LHCN-M2 (cell line): ENCODE results near the gene ODC1. TPM values are rescaled to one million over a fixed set of nuclear protein-coding genes. Genes with fewer than 3 reads are reported as not detected.
"Not testable (repeated sequence)": the region's sequence is repeated elsewhere in the genome, so short reads cannot be mapped to it uniquely, and the experiment has no call there.

Experiments used
- DNase-seq: peaks from one replicate; pipeline ENCODE4 v3.0.0-alpha.2; 2012; ENCODE audit warnings: low read depth
- total RNA-seq: library from RNA; depleted of rRNA; stranded (reverse); fragments of >200 nt; gene quantifications from 2 replicates; pipeline ENCODE4 v1.2.3, GENCODE V29; 2014

The ODC1 gene
- total RNA-seq, 1 experiment from 2014 or later, result 213 TPM

DNA sequence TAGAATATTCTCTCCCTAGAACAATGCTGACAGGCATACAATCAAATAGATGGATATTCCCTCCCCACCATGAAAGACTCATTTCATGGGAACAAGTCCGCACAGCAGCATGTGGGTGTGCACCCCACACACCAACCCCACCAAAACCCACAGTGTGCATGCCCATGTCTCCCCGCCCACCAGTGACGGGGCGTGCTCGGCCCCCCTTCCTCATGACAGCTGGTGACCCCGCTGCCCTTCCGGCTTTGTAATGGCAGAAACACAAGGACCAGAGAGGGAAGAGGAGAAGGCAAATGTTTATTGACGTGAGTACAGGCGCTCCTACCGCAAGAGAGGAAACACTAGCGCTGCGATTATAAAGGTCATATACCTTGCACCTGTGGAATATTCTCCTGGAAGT, 30.8 kb upstream of the ODC1 start:
- DNase-seq, result no peak

DNA sequence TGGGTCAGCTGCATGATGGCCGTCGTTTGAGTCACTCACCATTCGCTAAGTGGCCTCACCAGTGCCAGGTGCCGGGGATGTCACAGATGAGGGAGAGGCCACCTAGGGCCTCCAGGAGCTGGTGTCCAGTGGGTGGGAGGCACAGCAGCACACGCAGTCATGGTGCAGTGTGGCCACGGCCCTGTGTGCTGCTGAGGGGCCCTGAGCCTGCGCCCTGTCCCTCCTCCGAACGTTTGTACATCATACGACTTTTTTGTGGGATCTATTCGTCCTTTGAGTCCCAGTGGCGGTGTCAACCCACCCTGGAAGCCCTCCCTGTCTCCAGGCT, 30.1 kb upstream of the ODC1 start:
- no peak for DNase-seq

DNA sequence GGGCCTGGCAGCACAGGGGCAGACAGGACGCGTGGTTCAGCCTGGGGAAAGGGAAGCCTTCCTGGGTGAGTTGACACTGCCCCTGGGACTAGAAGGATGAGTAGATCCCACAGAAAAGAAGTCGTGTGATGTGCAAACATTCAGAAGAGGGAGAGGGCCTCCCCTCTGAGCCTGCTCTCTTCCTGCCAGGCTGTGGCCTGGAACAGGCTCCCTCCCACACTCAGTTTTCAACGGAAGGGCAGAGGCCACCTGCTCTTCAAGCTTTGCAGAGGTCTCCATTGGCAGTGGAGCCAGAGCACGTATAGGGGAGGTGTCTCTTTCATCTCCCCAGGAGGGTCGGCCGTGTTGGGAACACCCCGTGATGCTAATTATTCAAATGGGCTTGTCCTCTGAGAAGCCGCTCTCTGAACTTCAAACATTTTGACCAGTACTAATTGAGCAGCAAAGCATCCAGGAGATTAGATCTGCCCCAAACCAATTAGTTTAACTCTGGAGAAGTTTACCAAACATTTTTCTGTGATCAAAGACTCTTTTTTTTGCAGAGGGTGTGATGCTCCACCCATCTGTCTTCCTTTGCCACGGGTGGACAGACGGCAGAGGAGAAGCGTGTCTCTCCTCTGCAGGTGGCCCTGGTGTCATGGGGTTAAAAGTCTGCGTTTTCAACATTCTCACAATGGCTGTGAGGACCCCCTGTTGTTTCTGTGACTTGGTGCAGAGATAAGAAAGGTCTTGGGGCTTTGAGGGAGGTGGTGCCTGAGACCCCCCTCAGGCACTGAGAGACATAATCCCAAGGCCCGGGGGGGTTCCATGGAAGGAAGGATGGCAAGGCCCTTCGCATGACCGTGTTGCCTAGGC, 29.5 kb upstream of the ODC1 start:
- DNase-seq, result no peak

DNA sequence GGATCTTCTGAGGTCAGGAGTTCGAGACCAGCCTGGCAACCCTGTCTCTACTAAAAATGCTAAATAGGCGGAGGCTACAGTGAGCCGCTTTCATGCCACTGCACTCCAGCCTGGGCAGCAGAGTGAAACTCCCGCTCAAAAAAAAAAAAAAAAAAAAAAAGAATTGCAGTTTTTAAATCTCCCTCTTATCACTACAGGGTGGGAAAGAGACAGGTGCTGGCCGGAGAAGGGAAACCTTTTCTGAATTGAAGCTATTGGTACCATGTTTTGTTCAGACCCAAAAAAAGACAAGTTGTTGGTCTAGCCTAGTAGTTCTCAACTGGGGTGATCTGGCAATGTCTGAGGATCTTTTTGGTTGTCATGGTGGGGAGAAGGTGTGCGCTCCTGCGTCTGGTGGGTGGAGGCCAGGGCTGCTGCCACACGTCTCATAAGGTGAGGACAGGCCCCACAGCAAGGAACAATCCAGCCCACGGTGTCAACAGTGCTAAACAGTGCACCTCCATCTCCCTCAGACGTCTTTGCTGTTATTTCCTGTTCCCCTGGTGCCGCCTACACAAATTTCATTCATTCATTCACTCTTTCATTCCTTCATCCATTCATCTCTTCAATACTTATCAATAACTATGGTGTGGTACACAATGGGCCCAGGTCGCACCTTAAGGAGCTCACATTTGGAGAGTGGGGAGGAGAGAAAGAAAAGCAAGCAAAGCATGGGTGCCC, 28.8 kb upstream of the ODC1 start:
- no peak for DNase-seq

DNA sequence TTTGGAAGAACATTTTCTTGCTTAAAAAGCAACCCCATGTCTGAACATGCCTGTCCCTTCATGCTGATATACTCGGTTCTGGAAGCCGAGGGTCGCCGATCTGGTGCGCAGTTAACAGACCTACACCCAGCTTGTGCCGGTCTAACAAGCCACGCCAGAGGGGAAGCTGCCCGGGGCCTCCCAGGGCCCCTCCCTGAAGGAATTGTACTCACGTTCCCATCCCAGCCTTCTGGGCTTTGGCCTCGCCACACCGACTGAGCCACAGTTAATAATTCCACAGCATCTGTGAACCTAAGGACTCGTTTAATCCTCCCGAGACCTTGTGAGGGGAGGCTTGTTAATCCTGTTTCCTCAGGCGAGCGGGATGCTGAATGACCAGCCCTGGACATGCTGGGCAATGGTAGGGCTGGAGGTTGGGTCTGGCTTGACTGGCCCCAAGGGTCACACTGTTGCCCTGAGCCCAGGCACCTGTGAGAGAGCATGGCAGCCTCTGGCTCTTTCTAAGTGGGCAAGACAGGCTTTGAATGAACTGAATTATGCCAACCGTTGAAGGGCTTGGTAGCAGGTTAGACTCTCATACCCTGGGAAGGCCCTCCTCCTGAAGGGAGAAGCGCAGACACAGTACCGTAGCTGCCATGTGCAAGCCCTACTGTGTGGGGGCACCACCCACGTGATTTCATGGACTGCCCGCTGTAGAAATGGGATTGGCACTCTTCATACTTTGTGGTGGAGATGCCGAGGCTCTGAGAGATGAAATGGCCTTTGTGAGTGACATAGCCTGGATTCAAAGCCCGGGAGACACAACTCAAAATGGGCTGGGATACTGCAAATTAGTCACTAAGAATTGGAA, 27.9 kb upstream of the ODC1 start:
- DNase-seq, result no peak

DNA sequence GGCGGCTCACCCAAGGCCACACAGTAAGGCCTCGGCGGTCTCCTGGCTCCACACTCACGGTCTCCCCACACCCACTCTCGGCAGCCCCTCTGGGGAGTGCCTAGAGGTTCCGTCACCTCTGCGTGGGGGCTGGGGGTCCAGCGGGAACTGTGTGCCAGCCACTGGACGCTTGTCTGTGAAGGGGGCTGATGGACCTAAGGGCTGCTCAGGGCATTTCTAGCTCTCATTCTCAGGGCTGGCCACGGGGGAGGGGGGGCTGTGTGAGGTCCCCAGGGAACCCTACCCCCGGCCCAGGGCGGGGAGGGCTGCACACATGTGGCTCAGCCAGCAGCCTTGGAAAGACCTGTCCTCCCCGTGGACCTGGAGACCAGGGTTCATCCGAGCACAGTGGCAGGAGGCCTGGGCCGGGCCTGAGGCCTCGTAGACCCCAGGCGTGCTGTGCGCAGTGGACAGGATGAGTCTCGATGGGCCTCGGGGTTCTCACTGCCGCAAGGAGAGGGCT, 27.1 kb upstream of the ODC1 start:
- DNase-seq, result no peak

DNA sequence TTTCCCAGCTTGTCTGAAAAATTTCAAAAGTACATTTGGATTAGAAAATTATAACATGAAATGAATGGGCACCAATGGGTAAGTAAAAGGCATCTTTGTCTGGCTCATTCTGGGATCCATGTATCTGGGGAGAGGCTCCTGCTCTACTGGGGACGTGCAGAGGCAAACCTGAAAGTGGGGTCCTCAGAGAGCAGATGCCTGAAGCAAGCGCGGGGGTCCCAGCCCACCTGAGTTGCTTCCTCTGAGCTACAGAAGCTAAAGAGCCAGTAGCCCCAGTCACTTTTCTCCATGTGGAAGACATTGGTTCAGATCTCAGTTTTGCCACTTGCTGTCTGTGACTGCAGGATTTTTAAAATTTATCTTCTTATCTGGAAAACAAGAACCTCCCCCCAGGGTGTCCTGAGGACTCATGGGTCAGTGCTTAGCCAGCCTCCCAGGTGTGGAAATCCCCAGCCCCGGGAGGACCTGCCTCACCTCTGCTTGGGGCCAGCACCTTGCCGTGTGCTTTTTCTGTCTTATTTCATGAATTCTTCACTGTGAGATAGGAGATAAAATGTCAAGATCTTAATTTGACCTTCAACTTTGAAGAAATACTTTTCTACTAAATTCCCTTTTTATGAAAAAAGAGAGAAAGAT, 25.1 kb upstream of the ODC1 start:
- DNase-seq, result no peak

DNA sequence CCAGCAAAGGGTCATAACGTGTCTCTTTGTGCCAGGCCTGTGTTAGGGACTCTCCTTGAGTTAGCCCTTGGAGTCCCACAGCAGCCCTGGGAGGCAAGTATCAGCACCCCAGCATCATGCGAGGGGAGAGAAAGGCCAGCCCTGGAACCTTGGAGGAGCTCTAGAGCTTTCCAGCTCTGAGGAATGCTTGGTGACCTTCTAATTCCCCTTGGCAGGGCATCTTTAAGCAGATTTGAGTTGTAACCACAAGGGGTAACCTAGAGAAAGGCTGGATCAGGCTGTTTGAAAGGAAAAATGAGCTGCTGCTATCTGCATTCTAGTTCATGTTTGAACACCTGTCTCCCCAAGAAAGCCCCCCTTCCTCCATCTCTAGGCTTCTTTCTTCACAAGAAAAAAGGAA, 23.8 kb upstream of the ODC1 start:
- no peak for DNase-seq

DNA sequence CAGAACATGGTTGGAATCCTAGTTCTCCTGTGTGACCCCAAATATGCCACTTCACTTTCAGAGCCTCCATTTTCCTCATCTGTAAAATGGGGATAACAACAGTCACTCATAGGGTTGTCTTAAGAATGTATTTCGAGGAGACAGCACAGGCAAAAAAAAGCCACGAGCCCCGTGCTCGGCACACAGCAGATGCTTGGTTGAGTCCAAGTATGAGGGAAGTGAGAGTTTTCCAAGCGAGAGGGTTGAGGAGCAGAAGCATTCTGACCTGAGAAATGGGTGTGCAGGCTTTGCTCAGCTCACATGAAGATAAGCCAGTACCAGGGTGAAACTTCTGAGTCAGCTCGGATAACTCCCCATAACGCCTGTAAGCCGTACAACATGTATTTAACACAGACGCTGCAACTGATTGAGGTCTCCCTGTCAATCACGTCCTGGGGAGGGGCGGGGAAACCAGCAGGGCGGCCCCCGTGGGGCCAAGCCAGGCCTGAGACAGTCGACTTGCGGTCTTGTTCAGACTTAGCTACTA, 23.0 kb upstream of the ODC1 start:
- DNase-seq, result no peak

DNA sequence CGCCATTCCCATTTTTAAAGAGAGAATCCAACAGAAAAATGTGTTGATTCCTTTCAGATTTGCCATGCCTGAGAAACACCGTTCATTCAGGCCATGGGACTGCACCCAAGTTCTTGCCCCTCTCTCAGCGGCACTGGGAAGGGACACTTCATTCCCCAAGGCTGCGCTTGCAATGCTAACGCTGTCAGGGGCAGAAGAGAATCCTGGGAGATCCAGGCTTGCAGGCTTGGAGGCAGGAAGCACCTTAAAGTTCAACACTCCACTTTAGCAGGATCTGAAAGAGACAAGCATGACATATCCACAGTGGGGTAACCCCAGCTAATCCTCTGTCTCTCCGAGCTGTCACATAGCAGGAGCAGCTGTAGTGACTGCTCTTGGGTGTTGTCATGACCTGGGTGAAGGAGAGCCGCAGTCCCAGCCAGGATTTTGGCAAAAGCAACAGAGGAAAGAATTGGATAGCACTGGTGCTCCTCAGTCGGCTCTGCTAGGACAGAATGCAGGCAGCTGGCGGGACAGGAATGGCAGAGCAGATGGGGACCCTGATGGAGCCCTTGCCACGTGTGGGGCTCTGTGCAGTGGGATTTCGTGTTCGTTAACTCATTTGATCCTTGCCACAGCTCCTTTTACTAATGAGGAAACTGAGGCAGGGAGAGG, 22.0 kb upstream of the ODC1 start:
- no peak for DNase-seq

DNA sequence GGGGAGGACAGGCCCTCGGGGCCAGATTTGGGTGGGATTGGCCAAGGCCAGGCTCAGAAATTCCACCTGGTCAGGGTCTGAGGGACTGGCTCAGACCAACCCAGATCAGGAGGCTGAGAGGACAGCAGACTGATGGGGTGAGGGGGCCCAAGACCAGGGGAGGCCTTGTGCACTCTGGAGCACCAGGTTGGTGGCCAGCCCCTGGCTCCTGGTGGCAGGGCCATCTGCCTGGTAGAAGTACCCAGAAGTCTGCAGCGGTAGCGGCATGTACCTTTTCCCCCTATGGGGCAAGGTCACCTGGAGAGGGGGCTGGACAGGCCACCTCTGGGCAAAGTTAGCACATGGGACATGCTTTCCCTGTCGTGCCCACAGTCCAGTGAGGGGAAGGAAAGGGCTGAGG, 21.2 kb upstream of the ODC1 start:
- no peak for DNase-seq

DNA sequence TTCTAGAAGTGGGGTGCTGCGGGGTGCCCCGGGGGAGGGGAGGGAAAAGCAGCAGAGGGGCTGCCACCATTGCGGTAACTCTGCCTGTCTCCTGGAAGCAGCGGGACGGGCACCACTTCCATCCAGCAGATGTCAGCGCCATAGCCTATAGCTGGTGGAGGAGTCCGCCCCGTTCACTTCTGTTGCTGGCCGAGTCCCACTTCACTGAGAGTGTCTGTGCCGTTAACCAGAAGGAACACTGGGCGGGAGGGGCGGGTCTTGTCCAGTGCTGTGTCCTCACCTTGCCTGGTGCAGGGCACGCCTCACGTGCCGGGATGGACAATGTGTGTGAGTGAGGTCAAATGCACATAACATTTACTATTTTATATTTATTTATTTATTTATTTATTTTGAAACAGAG, 19.3 kb upstream of the ODC1 start:
- DNase-seq, result no peak

DNA sequence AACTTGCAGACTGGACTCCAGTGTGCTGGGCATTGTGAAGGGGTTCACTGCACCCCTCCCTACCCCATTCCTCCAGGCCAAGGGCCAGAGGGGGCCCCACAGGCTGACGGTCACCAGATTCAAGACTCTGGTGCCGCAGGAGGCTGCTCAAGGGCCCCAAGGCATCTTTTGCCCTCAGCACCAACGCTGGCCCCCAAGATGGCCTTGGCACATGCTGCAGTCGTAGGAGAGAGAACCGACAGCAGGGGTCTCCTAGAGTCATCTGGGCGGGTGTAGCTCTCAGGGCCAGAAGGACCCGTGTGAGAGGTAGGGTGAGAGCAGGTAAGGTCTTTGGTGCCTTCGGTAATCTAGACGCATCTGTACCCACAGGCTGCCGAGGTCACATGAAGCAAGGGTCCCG, 18.7 kb upstream of the ODC1 start:
- no peak for DNase-seq

DNA sequence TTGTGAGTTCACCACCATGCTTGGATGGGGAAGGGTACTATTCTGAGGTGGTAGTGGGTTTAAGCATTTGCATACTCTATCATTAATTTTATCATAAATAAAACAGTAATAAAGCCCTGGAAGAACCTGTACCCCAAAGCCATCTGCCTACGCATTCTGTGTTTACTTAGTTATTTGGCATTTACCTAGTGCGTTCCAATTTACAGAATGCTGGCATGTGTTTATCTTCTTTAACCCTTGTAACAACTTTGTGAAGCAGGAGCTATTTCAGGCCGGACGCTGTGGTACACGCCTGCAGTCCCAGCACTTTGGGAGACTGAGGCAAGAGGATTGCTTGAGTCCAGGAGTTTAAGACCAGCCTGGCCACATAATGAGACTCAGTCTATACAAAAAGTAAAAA, 17.8 kb upstream of the ODC1 start:
- no peak for DNase-seq

DNA sequence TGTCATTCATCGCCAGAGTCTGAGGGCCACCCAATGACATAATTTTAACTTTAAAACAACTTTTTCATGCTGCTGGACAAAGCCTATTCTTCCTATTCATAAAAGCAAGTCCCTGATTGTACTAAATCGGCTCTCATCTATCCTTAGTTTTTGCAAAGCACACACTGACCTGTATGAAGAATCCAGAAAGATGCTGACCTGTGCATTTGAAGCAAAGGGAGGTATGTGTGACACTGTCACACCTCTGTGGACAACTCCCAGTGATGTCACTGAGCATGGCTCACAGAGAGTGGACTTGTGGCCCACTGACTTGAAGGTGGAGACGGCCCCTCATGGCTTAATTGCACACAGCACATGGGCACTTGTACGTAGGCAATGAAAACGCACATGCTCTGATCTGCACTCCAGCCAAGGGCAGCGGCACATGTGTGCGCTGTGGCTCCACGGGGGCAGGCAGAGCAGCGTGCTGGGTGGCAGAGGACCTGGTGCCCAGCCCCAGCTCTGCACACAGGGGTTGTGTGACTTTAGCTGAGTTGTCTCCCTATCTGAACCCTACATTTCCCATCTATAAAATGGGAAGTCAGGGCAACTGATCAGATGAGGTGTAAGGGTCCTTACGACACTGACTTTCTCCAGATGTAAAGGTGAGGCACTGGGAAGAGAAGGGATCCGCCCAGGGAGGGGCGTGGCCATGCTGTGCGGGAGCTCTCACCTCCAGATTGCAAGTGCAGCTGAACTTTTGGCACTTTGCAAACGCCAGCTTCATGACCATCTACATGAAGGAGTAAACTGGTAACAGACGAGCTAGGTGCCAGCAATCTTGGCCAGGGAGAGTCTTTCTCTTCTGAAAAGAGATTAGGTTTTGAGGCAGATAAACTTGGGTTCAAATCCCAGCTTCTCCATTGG, 14.3 kb upstream of the ODC1 start:
- DNase-seq, result no peak

DNA sequence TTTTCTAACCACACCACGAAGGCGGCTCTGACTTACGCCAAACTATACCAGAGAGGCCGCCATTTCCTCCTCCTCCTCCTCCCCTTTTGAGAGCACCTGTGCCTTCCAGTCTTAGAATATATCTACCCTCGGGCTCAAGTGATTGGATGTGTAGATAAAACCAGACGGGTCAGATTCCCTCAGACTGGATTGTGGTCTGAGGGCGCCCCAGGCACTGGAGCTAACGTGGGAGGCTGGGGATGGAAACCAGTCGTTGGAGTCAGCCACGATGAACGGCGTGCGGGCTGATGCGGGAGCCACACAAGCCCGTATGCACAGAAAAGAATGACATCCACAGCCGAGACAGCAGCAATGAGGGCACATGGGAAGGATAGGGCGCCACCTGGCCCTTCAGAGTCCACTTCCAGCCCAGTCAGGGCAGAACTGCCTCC, 12.3 kb upstream of the ODC1 start:
- no peak for DNase-seq

DNA sequence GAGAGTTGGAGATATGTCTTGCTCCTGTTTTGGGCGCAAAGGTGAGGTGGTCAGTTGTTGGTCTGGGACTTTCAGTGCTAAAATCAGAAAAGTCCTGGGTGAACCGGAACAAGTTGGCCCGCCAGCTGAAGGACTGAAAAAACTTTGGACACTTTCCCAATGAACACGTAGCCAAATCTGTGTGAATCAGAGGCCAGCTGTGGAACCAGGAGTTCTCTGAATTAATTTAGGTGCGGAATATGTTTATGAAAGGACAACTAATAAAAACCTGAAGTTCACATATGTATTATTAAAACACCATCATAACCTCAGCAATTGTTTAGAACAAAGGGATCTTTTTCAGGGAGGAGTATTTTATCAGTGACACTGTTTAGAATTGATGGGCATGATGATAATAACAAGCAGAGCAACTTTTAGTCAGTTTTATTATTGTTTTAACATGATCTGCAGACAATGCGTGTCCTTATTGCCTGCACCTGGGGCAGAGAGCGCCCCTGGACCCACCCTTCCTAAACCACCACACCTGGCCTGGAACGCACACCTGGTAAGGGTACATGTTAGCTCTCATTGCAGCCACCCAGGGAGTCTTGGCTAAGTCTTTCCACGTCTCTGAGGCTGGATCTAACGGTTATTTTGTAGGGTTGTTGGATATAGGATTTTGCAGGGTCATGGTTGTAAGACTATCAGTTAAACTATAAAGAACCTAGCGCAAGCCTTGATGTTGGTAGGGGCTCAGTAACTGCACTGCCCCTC, 9.9 kb upstream of the ODC1 start:
- peak; percentile 54 for DNase-seq

DNA sequence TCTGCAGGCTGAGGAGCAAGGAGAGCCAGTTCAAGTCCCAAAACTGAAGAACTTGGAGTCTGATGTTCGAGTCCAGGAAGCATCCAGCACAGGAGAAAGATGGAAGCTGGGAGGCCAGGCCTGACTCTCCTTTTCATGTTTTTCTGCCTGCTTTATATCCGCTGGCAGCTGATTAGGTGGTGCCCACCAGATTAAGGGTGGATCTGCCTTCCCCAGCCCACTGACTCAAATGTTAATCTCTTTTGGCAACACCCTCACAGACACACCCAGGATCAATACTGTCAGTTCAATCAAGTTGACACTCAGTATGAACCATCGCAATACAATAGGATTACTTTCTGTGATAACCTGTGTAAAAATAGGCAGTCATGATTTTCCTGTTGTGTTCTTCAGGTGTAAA, 9.1 kb upstream of the ODC1 start:
- not testable (repeated sequence) for DNase-seq

DNA sequence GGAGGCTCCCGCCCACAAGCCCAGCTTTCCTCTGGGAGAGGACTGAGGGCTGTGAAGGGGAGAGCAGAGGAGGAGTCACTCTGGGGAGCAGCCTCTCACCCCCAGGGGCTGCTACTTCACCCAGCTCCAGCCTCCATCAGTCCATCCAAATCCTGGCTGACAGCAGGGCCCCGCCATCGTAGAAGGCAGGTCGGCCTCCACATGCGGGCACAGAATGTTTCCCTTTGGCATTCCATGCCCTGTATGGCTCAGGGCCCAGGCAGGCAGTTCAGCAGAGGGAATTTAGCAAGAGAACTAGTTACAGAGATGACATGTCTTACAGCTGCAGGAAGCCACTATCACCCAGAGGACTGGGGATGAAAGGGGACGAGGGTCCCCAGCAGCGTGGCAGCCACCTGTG, 6.4 kb upstream of the ODC1 start:
- DNase-seq, result peak; percentile 25
